Eye (tissue), 1 donor: ENCODE results near the gene ADCYAP1R1.
"Not testable (repeated sequence)": the region's sequence is repeated elsewhere in the genome, so short reads cannot be mapped to it uniquely, and the experiment has no call there.

Source experiments
- DNase-seq: peaks from one replicate; pipeline ENCODE4 v3.0.0-alpha.2; 2015

Gene ADCYAP1R1

DNA sequence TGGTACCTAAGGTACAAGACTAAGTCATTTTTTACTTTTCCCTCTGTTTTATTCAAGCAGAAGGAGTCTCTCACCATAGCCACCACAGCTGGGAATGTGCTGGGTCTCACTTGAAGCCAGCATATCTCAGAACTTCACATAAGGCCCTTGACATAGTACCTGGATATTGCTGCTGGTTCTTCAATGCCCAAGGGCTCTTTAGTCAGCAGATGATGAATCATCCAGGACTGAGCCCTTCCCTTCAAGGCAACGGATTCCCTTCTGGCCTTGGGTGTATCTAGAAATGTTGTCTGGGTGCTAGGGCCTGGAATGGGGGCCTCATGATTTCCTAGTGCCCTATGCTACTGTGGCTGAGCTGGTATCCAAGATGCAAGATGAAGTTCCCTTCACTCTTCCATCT is 93.9 kb downstream of the ADCYAP1R1 start:
- no peak for DNase-seq

DNA sequence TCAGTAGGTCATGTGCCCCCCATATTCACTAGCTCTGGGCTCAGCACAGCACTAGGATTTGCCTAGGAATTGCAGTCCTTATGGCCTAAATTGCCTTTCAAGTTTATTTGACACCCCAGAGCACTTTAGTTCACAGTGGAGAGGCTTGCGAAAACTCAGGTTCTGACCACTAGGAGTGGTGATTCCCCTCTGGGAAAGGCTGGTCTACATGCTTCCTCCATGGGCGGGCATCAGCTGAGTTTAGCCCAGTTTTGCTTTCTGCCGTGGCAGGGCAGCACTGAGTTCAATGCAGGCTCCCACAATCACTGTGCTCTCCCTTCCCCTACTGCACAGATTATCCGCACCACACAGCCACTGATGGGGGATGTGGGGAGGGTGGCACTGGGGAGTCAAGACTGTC is 94.4 kb downstream of the ADCYAP1R1 start:
- DNase-seq: no peak

DNA sequence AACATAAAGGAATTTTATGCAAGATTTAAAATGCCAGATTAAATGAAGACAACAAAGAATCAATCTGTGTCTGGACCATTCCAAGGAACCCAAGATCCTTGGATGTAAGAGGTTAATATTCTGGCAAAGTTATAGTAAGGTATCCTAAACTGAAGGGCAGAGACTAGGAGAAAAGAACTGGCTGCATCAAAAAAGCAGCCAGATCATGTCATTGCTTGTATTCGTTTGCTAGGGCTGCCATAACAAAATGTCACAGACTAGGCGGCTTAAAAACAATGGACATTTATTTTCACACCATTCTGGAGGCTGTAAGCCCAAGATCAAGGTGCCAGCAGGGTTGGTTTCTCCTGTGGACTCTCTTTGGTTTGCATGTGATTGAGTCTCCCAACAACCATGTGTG is 99.7 kb downstream of the ADCYAP1R1 start:
- no peak for DNase-seq

DNA sequence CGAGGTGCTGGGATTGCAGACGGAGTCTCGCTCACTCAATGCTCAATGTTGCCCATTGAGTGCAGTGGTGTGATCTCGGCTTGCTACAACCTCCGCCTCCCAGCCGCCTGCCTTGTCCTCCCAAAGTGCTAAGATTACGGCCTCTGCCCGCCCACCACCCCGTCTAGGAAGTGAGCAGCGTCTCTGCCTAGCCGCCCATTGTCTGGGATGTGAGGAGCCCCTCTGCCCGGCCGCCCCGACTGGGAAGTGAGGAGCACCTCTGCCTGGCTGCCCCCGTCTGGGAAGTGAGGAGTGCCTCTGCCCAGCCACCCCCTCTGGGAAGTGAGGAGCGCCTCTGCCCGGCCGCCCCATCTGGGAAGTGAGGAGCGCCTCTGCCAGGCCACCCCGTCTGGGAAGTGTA is 101.2 kb downstream of the ADCYAP1R1 start:
- DNase-seq: not testable (repeated sequence)

DNA sequence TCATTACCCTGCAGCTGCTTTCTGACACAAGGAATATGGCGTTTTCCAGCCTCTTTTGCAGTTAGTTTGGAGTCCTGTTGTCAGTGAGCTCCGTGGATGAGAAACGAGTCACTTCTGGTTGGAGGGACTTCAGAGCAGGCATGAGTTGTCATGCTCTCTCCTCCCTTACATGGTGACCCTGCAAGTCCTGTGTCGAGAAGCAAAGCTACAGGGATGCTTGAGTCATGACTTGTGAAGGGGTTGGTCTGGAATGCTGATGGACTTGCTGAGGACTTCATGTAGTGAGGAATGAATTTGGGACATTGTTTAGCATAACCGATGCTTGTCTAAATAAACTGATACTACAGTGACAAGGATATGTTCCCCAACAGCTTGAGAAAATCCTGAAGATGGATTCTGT is 108.8 kb downstream of the ADCYAP1R1 start:
- no peak for DNase-seq
